ENCODE results near the gene AP5S1. TPM values are rescaled to one million over a fixed set of nuclear protein-coding genes. Genes with fewer than 3 reads are reported as not detected.

Gene AP5S1
- total and polyA plus RNA-seq, 9 of the 15 experiments (the other 6 are each of a cell fraction or from before 2014, with no cell fraction given): 2.6 to 8.8 (median 4.4) TPM

DNA sequence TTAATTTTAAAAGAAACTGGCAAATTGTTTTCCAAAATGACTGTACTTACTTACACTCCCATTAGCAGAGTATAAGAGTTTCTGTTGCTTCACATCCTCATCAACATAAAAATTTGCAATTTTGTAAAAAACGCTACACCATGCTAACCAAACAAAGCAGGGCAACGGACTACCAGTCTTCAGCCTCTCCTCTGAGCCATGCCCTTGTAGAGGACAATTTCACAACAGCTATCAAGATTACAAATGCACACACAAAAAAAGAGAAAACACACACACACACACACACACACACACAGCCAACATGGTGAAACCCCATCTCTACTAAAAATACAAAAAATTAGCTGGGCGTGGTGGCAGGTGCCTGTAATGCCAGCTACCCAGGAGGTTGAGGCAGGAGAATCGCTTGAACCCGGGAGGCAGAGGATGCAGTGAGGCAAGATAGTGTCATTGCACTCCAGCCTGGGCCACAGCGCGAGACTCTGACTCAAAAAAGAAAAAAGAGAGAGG is 48.7 kb upstream of the AP5S1 start:
- FAIRE-seq (no peak), ATAC-seq (no peak), DNase-seq (ENCODE audit: extremely low read depth in 1 of 4, low spot score in 3 of 4) (no peak)
- 71% methylated on average over 7 of the region's 7 CpGs for WGBS (ENCODE audit: insufficient coverage, low coverage, missing lambda C conversion rate)
- TF ChIP-seq FOXA1 (IDR thresholded peaks at IDR 0.05; ENCODE audit: borderline replicate concordance) (no peak), GTF2F1 (IDR thresholded peaks at IDR 0.05; ENCODE audit: low read depth, low read length) (no peak), NRF1 (conservative IDR thresholded peaks at IDR 0.05 in 1 of 2, IDR thresholded peaks at IDR 0.05 in 1 of 2) (no peak), IRF2 (CRISPR knock-in tag; IDR thresholded peaks at IDR 0.05) (no peak), TARDBP (IDR thresholded peaks at IDR 0.05) (no peak), XRCC3 (IDR thresholded peaks at IDR 0.05) (no peak)
- TF ChIP-seq, protein P1, sequence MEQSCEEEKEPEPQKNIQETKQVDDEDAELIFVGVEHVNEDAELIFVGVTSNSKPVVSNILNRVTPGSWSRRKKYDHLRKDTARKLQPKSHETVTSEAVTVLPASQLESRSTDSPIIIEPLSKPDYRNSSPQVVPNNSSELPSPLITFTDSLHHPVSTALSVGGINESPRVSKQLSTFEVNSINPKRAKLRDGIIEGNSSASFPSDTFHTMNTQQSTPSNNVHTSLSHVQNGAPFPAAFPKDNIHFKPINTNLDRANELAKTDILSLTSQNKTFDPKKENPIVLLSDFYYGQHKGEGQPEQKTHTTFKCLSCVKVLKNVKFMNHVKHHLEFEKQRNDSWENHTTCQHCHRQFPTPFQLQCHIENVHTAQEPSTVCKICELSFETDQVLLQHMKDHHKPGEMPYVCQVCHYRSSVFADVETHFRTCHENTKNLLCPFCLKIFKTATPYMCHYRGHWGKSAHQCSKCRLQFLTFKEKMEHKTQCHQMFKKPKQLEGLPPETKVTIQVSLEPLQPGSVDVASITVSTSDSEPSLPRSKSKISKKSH (CRISPR knock-in tag; IDR thresholded peaks at IDR 0.05): no peak
- peaks cover 10% of the 10 kb centered on the region; the same call in 2 of the 3 replicates for H3K79me2 ChIP-seq (ENCODE audit: control insufficient read depth, insufficient read depth, low read length)
- intact Hi-C loops (cut with micrococcal nuclease): no loop called here
- no peak overlapping the region for H3K4me3 ChIP-seq
- in situ Hi-C loops (cut with MboI): no loop called here
- H3K9me1 ChIP-seq (ENCODE audit: control insufficient read depth, insufficient read depth, low read length): no peaks in the 10 kb centered on the region
- H3K4me2 ChIP-seq (ENCODE audit: insufficient read depth, low read length): no peak overlapping the region
- no peaks in the 10 kb centered on the region for H3K36me3 ChIP-seq (ENCODE audit: control insufficient read depth, insufficient read depth, low read length)
- no peak overlapping the region for H3K9ac ChIP-seq (ENCODE audit: insufficient read depth in 1 of 2, low read depth in 2 of 2, low read length in 2 of 2)
- BruUV-seq (replicated peaks): no TSS peak
- no peak overlapping the region for H3K27ac ChIP-seq (ENCODE audit: extremely low read depth, low read depth, low read length)
- no peaks in the 10 kb centered on the region for H4K20me1 ChIP-seq (replicated peaks; ENCODE audit: control insufficient read depth, insufficient read depth, low read length)
- ChIA-PET POLR2A (no interaction called here), CTCF (ENCODE audit: low intra/inter-chr PET ratio) (no interaction called here)
- no peaks in the 10 kb centered on the region for H3K9me3 ChIP-seq (replicated peaks; ENCODE audit: control insufficient read depth, insufficient read depth, low read depth, low read length)
- H3K4me1 ChIP-seq (replicated peaks in 1 of 2; ENCODE audit: control insufficient read depth in 2 of 2, insufficient read depth in 2 of 2, low read length in 2 of 2): peaks cover 5 to 24% of the 10 kb centered on the region in 2 experiments; a peak in 3 of 5 replicates
- no peak overlapping the region for H2AFZ ChIP-seq (ENCODE audit: low read depth, low read length)
- no peaks in the 10 kb centered on the region for H3K27me3 ChIP-seq (ENCODE audit: control insufficient read depth in 2 of 2, insufficient read depth in 2 of 2, low read length in 2 of 2)

All from K562 (cell line).